ENCODE data around the gene ELMO1.

- TF ChIP-seq CTCF (IDR thresholded peaks at IDR 0.05) (no peak), POLR2A (IDR thresholded peaks at IDR 0.05) (no peak), EP300 (IDR thresholded peaks at IDR 0.05) (no peak)
These were observed 158.9 kb downstream of the ELMO1 start for GRCh38 chr7:37289781-37290180.

Data from ovary (tissue), 3 donors.